Activated CD8-positive, alpha-beta memory T cell treated with anti-CD3 and anti-CD28 coated beads for 1 hour (primary cell): Measurements from ENCODE around the gene COX7A2.

Source experiments
- DNase-seq, 2 donors: peaks; one replicate each; pipeline ENCODE4 v3.0.0-alpha.2; 2020; ENCODE audit warnings: low read depth in 1 of 2; ENCODE audit errors: extremely low read depth in 1 of 2

The COX7A2 gene

GRCh38 chr6:75243333-75244062 lies at the start of gene COX7A2:
TSS of gene COX7A2 (minus strand) at chr6:75243801. CDS start at chr6:75243734, 67 bp downstream.
- peak; percentile 55 to 66 for DNase-seq

- DNase-seq = no peak
These were observed 49.0 kb upstream of the COX7A2 start for GRCh38 chr6:75292555-75292954.

GRCh38 chr6:75291744-75292143 lies 48.1 kb upstream of the COX7A2 start:
- DNase-seq = no peak

- no peak for DNase-seq
These were observed 47.7 kb upstream of the COX7A2 start for GRCh38 chr6:75291331-75291730.

- DNase-seq = no peak
These were observed 46.7 kb upstream of the COX7A2 start for GRCh38 chr6:75290136-75290945.

- DNase-seq = no peak
These were observed 44.4 kb upstream of the COX7A2 start for GRCh38 chr6:75288023-75288422.

GRCh38 chr6:75287424-75287823 lies 43.8 kb upstream of the COX7A2 start:
- DNase-seq = no peak

- no peak for DNase-seq
These were observed 43.4 kb upstream of the COX7A2 start for GRCh38 chr6:75286955-75287354.

GRCh38 chr6:75285283-75285639 lies 41.7 kb upstream of the COX7A2 start:
- DNase-seq = no peak

- DNase-seq = peak; percentile 91 to 92
These were observed 41.2 kb upstream of the COX7A2 start, which contains the start of gene TMEM30A for GRCh38 chr6:75284632-75285282. TSS of gene TMEM30A (minus strand) at chr6:75284792. CDS start at chr6:75284638, 154 bp downstream.

GRCh38 chr6:75283907-75284631 lies 40.5 kb upstream of the COX7A2 start:
- no peak for DNase-seq

GRCh38 chr6:75282706-75283105 lies 39.1 kb upstream of the COX7A2 start:
- no peak for DNase-seq

GRCh38 chr6:75281653-75282052 lies 38.1 kb upstream of the COX7A2 start:
- DNase-seq = no peak

GRCh38 chr6:75280131-75280855 lies 36.7 kb upstream of the COX7A2 start:
- no peak for DNase-seq

- no peak for DNase-seq
These were observed 35.8 kb upstream of the COX7A2 start for GRCh38 chr6:75279418-75279817.

GRCh38 chr6:75278474-75279077 lies 35.0 kb upstream of the COX7A2 start:
- no peak for DNase-seq

- DNase-seq = no peak
These were observed 31.5 kb upstream of the COX7A2 start for GRCh38 chr6:75275067-75275466.

GRCh38 chr6:75273009-75273408 lies 29.4 kb upstream of the COX7A2 start:
- DNase-seq = no peak

GRCh38 chr6:75272145-75272840 lies 28.7 kb upstream of the COX7A2 start:
- DNase-seq = no peak
